RWPE2 (cell line): Measurements from ENCODE around the gene IGSF21.

Source experiments
- ATAC-seq: fragments of 200-7000 bp; cut with Tn5 transposase; 3 replicates; pipeline ENCODE4 v1.9.1; 2021; ENCODE audit warnings: low read depth
- DNase-seq: peaks from one replicate; pipeline ENCODE4 v3.0.0-alpha.2; 2020; ENCODE audit warnings: low spot score
- H3K27ac ChIP-seq: fragments of 450-650 bp; 2 replicates; pipeline ENCODE4 v1.5.1; 2017; ENCODE audit warnings: mild to moderate bottlenecking; ENCODE audit not compliant: poor library complexity, severe bottlenecking
- H3K27me3 ChIP-seq: fragments of 250-450 bp; sonication (Bioruptor Pico); 2 replicates; pipeline ENCODE4 v1.5.1; 2021; ENCODE audit warnings: mild to moderate bottlenecking, moderate library complexity; ENCODE audit not compliant: insufficient read depth, poor library complexity, severe bottlenecking
- H3K36me3 ChIP-seq: fragments of 250-450 bp; sonication (Bioruptor Pico); 2 replicates; pipeline ENCODE4 v1.5.1; 2020; ENCODE audit warnings: low read depth, mild to moderate bottlenecking, moderate library complexity
- H3K4me1 ChIP-seq: fragments of 250-450 bp; sonication (Bioruptor Pico); 2 replicates; pipeline ENCODE4 v1.5.1; 2021; ENCODE audit warnings: mild to moderate bottlenecking, moderate library complexity; ENCODE audit not compliant: insufficient read depth, poor library complexity, severe bottlenecking
- H3K4me3 ChIP-seq: fragments of 250-450 bp; sonication (Bioruptor Pico); 2 replicates; pipeline ENCODE4 v1.5.1; 2021; ENCODE audit warnings: mild to moderate bottlenecking, moderate library complexity; ENCODE audit not compliant: severe bottlenecking
- H3K9me3 ChIP-seq: fragments of 250-450 bp; sonication (Bioruptor Pico); 2 replicates; pipeline ENCODE4 v1.5.1; 2021; ENCODE audit warnings: mild to moderate bottlenecking, moderate library complexity; ENCODE audit not compliant: severe bottlenecking
- TF ChIP-seq, protein P1 (sequence below): fragments of 450-650 bp; IDR thresholded peaks from one replicate; pipeline ENCODE4 v1.5.1; 2017; ENCODE audit warnings: mild to moderate bottlenecking, moderate library complexity; ENCODE audit not compliant: poor library complexity, severe bottlenecking

The IGSF21 gene

GRCh38 chr1:18110968-18111367 is 3.4 kb downstream of the IGSF21 start:
- no peaks in the 10 kb centered on the region for H3K9me3 ChIP-seq
- DNase-seq (no peak), ATAC-seq (no peak)
- no peaks in the 10 kb centered on the region for H3K4me1 ChIP-seq
- H3K27ac ChIP-seq, result no peak overlapping the region
- TF ChIP-seq, protein P1, sequence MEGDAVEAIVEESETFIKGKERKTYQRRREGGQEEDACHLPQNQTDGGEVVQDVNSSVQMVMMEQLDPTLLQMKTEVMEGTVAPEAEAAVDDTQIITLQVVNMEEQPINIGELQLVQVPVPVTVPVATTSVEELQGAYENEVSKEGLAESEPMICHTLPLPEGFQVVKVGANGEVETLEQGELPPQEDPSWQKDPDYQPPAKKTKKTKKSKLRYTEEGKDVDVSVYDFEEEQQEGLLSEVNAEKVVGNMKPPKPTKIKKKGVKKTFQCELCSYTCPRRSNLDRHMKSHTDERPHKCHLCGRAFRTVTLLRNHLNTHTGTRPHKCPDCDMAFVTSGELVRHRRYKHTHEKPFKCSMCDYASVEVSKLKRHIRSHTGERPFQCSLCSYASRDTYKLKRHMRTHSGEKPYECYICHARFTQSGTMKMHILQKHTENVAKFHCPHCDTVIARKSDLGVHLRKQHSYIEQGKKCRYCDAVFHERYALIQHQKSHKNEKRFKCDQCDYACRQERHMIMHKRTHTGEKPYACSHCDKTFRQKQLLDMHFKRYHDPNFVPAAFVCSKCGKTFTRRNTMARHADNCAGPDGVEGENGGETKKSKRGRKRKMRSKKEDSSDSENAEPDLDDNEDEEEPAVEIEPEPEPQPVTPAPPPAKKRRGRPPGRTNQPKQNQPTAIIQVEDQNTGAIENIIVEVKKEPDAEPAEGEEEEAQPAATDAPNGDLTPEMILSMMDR, result no peak
- no peaks in the 10 kb centered on the region for H3K36me3 ChIP-seq
- H3K27me3 ChIP-seq, result peaks cover 66% of the 10 kb centered on the region
- H3K4me3 ChIP-seq, result no peak overlapping the region

DNA sequence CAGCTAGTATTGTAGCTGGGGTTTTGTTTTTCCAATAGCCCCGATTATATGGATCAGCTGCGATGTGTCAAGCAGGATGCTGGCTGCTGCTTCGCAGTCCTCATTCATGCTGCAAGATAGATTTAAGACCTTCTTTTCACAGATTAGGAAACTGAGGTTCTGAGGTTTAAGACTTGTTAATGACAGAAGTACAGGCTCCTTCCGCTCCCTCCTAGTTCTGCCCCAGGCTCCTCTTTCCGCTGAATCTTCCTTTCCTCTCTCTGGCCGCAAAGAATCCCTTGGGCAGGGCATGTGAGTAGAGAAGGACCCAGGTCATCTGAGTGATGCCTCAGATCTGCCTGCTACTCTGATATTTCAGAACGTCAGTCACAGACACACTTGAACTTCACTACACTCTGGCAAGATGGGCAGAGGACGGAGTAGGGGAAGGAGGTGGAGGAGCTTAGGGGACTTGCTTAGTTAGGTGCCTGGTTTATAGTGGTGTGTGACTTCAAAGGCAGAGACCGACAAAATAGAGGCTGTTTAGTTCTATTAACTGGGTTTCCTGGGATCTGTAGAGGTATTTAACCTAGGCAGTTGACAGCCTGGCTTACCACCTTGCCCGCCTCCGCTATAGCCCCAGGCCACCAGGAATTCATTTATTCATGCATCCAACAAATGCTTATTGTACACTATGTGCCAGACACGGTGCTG is 4.2 kb downstream of the IGSF21 start:
- Histone ChIP-seq H3K27me3 (peaks cover 59% of the 10 kb centered on the region), H3K36me3 (no peaks in the 10 kb centered on the region), H3K4me3 (no peak overlapping the region), H3K9me3 (no peaks in the 10 kb centered on the region), H3K4me1 (no peaks in the 10 kb centered on the region), H3K27ac (no peak overlapping the region)
- ATAC-seq, result no peak
- no peak for DNase-seq
- TF ChIP-seq, protein P1, result no peak

- no peak for DNase-seq
- H3K4me1 ChIP-seq, result no peaks in the 10 kb centered on the region
- no peak overlapping the region for H3K4me3 ChIP-seq
- H3K36me3 ChIP-seq, result no peaks in the 10 kb centered on the region
- no peaks in the 10 kb centered on the region for H3K9me3 ChIP-seq
- H3K27me3 ChIP-seq, result peaks cover 53% of the 10 kb centered on the region
- ATAC-seq, result no peak
- TF ChIP-seq, protein P1, result no peak
- H3K27ac ChIP-seq, result no peak overlapping the region
Measured at GRCh38 chr1:18112611-18113010, 5.0 kb downstream of the IGSF21 start.

GRCh38 chr1:18114726-18115410 is 7.3 kb downstream of the IGSF21 start:
- ATAC-seq (no peak), DNase-seq (no peak)
- Histone ChIP-seq H3K9me3 (no peaks in the 10 kb centered on the region), H3K27ac (no peak overlapping the region), H3K36me3 (no peaks in the 10 kb centered on the region), H3K4me1 (no peaks in the 10 kb centered on the region), H3K27me3 (peaks cover 34% of the 10 kb centered on the region), H3K4me3 (no peak overlapping the region)
- TF ChIP-seq, protein P1, result no peak

GRCh38 chr1:18116777-18117176 is 9.2 kb downstream of the IGSF21 start:
- Histone ChIP-seq H3K27ac (no peak overlapping the region), H3K4me3 (no peak overlapping the region), H3K36me3 (no peaks in the 10 kb centered on the region), H3K9me3 (no peaks in the 10 kb centered on the region), H3K27me3 (peaks cover 26% of the 10 kb centered on the region), H3K4me1 (no peaks in the 10 kb centered on the region)
- no peak for DNase-seq
- TF ChIP-seq, protein P1, result no peak
- ATAC-seq, result no peak
